Liver (tissue), 3 donors: ENCODE measurements around the gene TERB1.

Source experiments
- EGR1 ChIP-seq, 2 donors: IDR thresholded peaks; 2 replicates each; pipeline ENCODE4 v1.6.1; 2016 to 2018; ENCODE audit warnings: antibody characterized with exemption in 2 of 2, low read depth in 2 of 2
- FOXA1 ChIP-seq: IDR thresholded peaks from 2 replicates; pipeline ENCODE4 v1.6.1; 2016; ENCODE audit warnings: antibody characterized with exemption
- FOXA2 ChIP-seq: IDR thresholded peaks from 2 replicates; pipeline ENCODE4 v1.6.1; 2016; ENCODE audit warnings: antibody characterized with exemption
- JUND ChIP-seq, 2 donors: IDR thresholded peaks; 2 replicates each; pipeline ENCODE4 v1.6.1; 2016; ENCODE audit warnings: antibody characterized with exemption in 2 of 2
- RAD21 ChIP-seq, 2 donors: IDR thresholded peaks; 2 replicates each; pipeline ENCODE4 v1.6.1; 2016; ENCODE audit warnings: antibody characterized with exemption in 2 of 2, mild to moderate bottlenecking in 2 of 2
- SP1 ChIP-seq: IDR thresholded peaks from 2 replicates; pipeline ENCODE4 v1.6.1; 2018; ENCODE audit warnings: antibody characterized with exemption, mild to moderate bottlenecking
- TF ChIP-seq, protein P1 (sequence below): fragments of 150-350 bp; IDR thresholded peaks from 2 replicates; pipeline ENCODE4 v1.5.1; 2017; ENCODE audit warnings: improper control_type of control experiment, low read depth, low read length; ENCODE audit not compliant: missing input control
- TF ChIP-seq, protein P2 (sequence below): IDR thresholded peaks from 2 replicates; pipeline ENCODE4 v1.6.1; 2016; ENCODE audit warnings: antibody characterized with exemption, mild to moderate bottlenecking
- TF ChIP-seq, protein P3 (sequence below): IDR thresholded peaks from 2 replicates; pipeline ENCODE4 v1.6.1; 2016; ENCODE audit warnings: antibody characterized with exemption
- TF ChIP-seq, protein P4 (sequence below): IDR thresholded peaks from 2 replicates; pipeline ENCODE4 v1.6.1; 2016; ENCODE audit warnings: antibody characterized with exemption
- donor health status: healthy.
- donor health status: healthy.

DNA sequence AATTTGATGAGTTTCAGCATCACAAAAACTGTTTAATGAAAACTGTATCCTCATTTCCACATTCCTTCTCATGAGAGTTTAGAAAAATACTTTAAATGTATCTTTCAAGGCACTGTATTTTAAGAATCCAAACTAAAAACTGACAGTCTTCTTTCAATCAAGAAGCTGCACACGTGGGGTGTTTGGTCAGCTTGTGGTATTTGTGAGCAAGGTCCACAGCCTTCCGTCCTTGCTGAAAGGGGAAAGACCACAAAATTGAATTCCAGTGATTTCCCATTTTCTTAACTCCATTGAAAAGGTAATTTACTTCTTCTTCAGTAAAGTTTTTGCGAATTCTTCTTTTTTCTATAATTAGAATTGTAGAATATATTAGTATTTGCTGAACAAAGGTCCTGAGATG, 46.6 kb downstream of the TERB1 start:
- TF ChIP-seq, protein P1, sequence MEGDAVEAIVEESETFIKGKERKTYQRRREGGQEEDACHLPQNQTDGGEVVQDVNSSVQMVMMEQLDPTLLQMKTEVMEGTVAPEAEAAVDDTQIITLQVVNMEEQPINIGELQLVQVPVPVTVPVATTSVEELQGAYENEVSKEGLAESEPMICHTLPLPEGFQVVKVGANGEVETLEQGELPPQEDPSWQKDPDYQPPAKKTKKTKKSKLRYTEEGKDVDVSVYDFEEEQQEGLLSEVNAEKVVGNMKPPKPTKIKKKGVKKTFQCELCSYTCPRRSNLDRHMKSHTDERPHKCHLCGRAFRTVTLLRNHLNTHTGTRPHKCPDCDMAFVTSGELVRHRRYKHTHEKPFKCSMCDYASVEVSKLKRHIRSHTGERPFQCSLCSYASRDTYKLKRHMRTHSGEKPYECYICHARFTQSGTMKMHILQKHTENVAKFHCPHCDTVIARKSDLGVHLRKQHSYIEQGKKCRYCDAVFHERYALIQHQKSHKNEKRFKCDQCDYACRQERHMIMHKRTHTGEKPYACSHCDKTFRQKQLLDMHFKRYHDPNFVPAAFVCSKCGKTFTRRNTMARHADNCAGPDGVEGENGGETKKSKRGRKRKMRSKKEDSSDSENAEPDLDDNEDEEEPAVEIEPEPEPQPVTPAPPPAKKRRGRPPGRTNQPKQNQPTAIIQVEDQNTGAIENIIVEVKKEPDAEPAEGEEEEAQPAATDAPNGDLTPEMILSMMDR, result no peak
- TF ChIP-seq, protein P2, sequence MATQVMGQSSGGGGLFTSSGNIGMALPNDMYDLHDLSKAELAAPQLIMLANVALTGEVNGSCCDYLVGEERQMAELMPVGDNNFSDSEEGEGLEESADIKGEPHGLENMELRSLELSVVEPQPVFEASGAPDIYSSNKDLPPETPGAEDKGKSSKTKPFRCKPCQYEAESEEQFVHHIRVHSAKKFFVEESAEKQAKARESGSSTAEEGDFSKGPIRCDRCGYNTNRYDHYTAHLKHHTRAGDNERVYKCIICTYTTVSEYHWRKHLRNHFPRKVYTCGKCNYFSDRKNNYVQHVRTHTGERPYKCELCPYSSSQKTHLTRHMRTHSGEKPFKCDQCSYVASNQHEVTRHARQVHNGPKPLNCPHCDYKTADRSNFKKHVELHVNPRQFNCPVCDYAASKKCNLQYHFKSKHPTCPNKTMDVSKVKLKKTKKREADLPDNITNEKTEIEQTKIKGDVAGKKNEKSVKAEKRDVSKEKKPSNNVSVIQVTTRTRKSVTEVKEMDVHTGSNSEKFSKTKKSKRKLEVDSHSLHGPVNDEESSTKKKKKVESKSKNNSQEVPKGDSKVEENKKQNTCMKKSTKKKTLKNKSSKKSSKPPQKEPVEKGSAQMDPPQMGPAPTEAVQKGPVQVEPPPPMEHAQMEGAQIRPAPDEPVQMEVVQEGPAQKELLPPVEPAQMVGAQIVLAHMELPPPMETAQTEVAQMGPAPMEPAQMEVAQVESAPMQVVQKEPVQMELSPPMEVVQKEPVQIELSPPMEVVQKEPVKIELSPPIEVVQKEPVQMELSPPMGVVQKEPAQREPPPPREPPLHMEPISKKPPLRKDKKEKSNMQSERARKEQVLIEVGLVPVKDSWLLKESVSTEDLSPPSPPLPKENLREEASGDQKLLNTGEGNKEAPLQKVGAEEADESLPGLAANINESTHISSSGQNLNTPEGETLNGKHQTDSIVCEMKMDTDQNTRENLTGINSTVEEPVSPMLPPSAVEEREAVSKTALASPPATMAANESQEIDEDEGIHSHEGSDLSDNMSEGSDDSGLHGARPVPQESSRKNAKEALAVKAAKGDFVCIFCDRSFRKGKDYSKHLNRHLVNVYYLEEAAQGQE, result no peak
- TF ChIP-seq, protein P3, sequence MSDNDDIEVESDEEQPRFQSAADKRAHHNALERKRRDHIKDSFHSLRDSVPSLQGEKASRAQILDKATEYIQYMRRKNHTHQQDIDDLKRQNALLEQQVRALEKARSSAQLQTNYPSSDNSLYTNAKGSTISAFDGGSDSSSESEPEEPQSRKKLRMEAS, result no peak
- TF ChIP-seq FOXA1, result no peak
- no peak for TF ChIP-seq JUND (IDR thresholded peaks at IDR 0.05)
- TF ChIP-seq SP1, result no peak
- no peak for TF ChIP-seq FOXA2
- TF ChIP-seq EGR1 (IDR thresholded peaks at IDR 0.05; ENCODE audit: low read depth in 2 of 2), result no peak
- TF ChIP-seq, protein P4, sequence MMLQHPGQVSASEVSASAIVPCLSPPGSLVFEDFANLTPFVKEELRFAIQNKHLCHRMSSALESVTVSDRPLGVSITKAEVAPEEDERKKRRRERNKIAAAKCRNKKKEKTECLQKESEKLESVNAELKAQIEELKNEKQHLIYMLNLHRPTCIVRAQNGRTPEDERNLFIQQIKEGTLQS, result no peak
- no peak for TF ChIP-seq RAD21 (IDR thresholded peaks at IDR 0.05)
